Activated B cell treated with CpG ODN at 0.5 μM for 24 hours (primary cell): ENCODE measurements around the gene ANXA4. TPM values are rescaled to one million over a fixed set of nuclear protein-coding genes. Genes with fewer than 3 reads are reported as not detected.
A peak's percentile ranks its signal among the peaks of the same experiment; 100 is the strongest.

Source experiments
- ATAC-seq: fragments of 200-7000 bp; cut with Tn5 transposase; one replicate; pipeline ENCODE4 v1.10.0; 2021; ENCODE audit warnings: low read depth, mild to moderate bottlenecking, moderate library complexity
- CTCF ChIA-PET: fragments of 350-600 bp; sonication (Branson Sonifier 250); formaldehyde crosslinking; loops from one replicate; lab custom pipeline; 2021; ENCODE audit warnings: antibody characterized with exemption; lab: Charles Lee
- POLR2A ChIA-PET: fragments of 350-600 bp; sonication (Branson Sonifier 250); formaldehyde crosslinking; loops from one replicate; lab custom pipeline; 2021; ENCODE audit warnings: antibody characterized with exemption; lab: Charles Lee
- DNase-seq: peaks from one replicate; pipeline ENCODE4 v3.0.0; 2022
- H3K27ac Mint-ChIP-seq: one replicate; pipeline ENCODE4 v1.8.0; 2020; ENCODE audit warnings: mixed read lengths
- H3K27me3 Mint-ChIP-seq: one replicate; pipeline ENCODE4 v1.8.0; 2021; ENCODE audit warnings: mixed read lengths
- H3K36me3 Mint-ChIP-seq: one replicate; pipeline ENCODE4 v1.8.0; 2021; ENCODE audit warnings: low read depth, mixed read lengths
- H3K4me1 Mint-ChIP-seq: one replicate; pipeline ENCODE4 v1.8.0; 2021; ENCODE audit warnings: mixed read lengths
- H3K4me3 Mint-ChIP-seq: one replicate; pipeline ENCODE4 v1.8.0; 2020; ENCODE audit warnings: mild to moderate bottlenecking, mixed read lengths
- H3K9me3 Mint-ChIP-seq: one replicate; pipeline ENCODE4 v1.8.0; 2020; ENCODE audit warnings: mixed read lengths
- CTCF ChIP-seq: fragments of 200-600 bp; IDR thresholded peaks from one replicate; pipeline ENCODE4 v1.8.0; 2022; ENCODE audit warnings: antibody characterized with exemption, mild to moderate bottlenecking
- intact Hi-C: fragments of 100-400 bp; cut with micrococcal nuclease; formaldehyde crosslinking; loops from one replicate; pipeline ENCODE4 v1.15.1; 2024
- total RNA-seq: library from RNA; stranded (reverse); gene quantifications from 2 replicates; pipeline ENCODE4 v1.2.3, GENCODE V29; 2022

ANXA4 gene
- total RNA-seq, 1 donor from 2014 or later = 32.0 TPM

GRCh38 chr2:69816923-69817542, 75.1 kb downstream of the ANXA4 start:
- CTCF ChIA-PET = interaction anchor here (0.7 to 13.5 kb wide), 25 partner anchors 10 to 178 kb away, joined by 3 to 362 read pairs (median 6); partner anchors contain the start of genes ANXA4 and GMCL1
- DNase-seq = no peak
- Mint-ChIP-seq H3K4me3 (no peak overlapping the region), H3K4me1 (peaks cover 5% of the 10 kb centered on the region), H3K9me3 (no peaks in the 10 kb centered on the region), H3K36me3 (peaks cover 31% of the 10 kb centered on the region), H3K27me3 (no peaks in the 10 kb centered on the region), H3K27ac (no peak overlapping the region)
- peak; percentile 64 for TF ChIP-seq CTCF
- peak; percentile 89 for ATAC-seq
- POLR2A ChIA-PET = interaction anchor here (0.5 to 2.3 kb wide), 3 partner anchors 14 to 173 kb away, joined by 3 to 12 read pairs (median 6); no protein-coding TSS in a partner anchor
- intact Hi-C loops = loop anchor here (1.0 to 2.0 kb wide), 5 partner anchors 12 to 258 kb away; partner anchors contain the start of gene GMCL1

GRCh38 chr2:69817729-69818501, 76.0 kb downstream of the ANXA4 start:
- peaks cover 26% of the 10 kb centered on the region for H3K36me3 Mint-ChIP-seq
- peaks cover 5% of the 10 kb centered on the region for H3K4me1 Mint-ChIP-seq
- TF ChIP-seq CTCF = no peak
- intact Hi-C loops = loop anchor here (1.0 to 2.0 kb wide), 5 partner anchors 11 to 259 kb away; partner anchors contain the start of gene GMCL1
- no peak for ATAC-seq
- no peaks in the 10 kb centered on the region for H3K27me3 Mint-ChIP-seq
- CTCF ChIA-PET = interaction anchor here (0.8 to 13.5 kb wide), 10 partner anchors 9 to 273 kb away, joined by 3 to 362 read pairs (median 7); partner anchors contain the start of genes ANXA4 and GMCL1
- H3K4me3 Mint-ChIP-seq = no peak overlapping the region
- no peak overlapping the region for H3K27ac Mint-ChIP-seq
- POLR2A ChIA-PET = interaction anchor here (0.6 kb wide), 1 partner anchor 47 kb away, joined by 3 read pairs; no protein-coding TSS in a partner anchor
- DNase-seq = no peak
- no peaks in the 10 kb centered on the region for H3K9me3 Mint-ChIP-seq

GRCh38 chr2:69827796-69828540, 86.0 kb downstream of the ANXA4 start:
- intact Hi-C loops = loop anchor here (2.0 to 10.0 kb wide), 5 partner anchors 64 to 1363 kb away; partner anchors contain the start of genes APLF, FBXO48, GFPT1 and SNRNP27
- CTCF ChIA-PET = interaction anchor here (1.0 to 4.8 kb wide), 4 partner anchors 11 to 108 kb away, joined by 3 to 28 read pairs (median 10); no protein-coding TSS in a partner anchor
- ATAC-seq (no peak), DNase-seq (no peak)
- peaks cover 21% of the 10 kb centered on the region for H3K4me1 Mint-ChIP-seq
- H3K27ac Mint-ChIP-seq = peak overlapping the region; percentile 96
- no peaks in the 10 kb centered on the region for H3K9me3 Mint-ChIP-seq
- peak overlapping the region; percentile 94 for H3K4me3 Mint-ChIP-seq
- H3K36me3 Mint-ChIP-seq = peaks cover 10% of the 10 kb centered on the region
- H3K27me3 Mint-ChIP-seq = no peaks in the 10 kb centered on the region
- no peak for TF ChIP-seq CTCF
- POLR2A ChIA-PET = interaction anchor here (1.4 to 1.7 kb wide), 2 partner anchors 86 to 466 kb away, joined by 3 to 6 read pairs; partner anchors contain the start of genes ANXA4 and SNRPG

DNA sequence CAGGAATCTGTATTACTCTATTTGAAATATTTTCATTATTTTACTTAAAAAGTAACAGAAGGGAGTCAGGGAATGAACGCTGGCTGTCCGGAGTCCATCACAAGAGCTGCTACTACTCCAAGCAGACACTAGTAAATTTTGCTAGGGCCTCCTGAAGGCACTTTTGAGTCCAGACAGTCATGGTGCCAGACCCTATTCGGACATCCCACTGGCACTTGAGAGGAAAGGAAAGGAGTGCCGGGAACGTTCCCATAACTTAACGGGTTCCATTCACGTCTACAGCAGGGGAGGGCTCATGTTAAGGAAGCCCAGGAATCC, 87.0 kb downstream of the ANXA4 start:
- ATAC-seq (peak; percentile 1), DNase-seq (no peak)
- peaks cover 12% of the 10 kb centered on the region for H3K36me3 Mint-ChIP-seq

More for the DNA sequence above, 87.0 kb downstream of the ANXA4 start:
- Mint-ChIP-seq H3K9me3 (no peaks in the 10 kb centered on the region), H3K4me3 (peak overlapping the region; percentile 94), H3K27me3 (no peaks in the 10 kb centered on the region), H3K27ac (peak overlapping the region; percentile 96), H3K4me1 (peaks cover 25% of the 10 kb centered on the region)
- intact Hi-C loops = loop anchor here (1.0 to 10.0 kb wide), 11 partner anchors 12 to 1364 kb away; partner anchors contain the start of genes APLF, FBXO48, GFPT1 and SNRNP27
- no peak for TF ChIP-seq CTCF
- ChIA-PET POLR2A (interaction anchor here (0.6 to 1.7 kb wide), 6 partner anchors 25 to 465 kb away, joined by 3 to 6 read pairs (median 3); partner anchors contain the start of genes ANXA4, C2orf42, MXD1 and SNRPG), CTCF (interaction anchor here (1.5 to 4.8 kb wide), 2 partner anchors 12 to 104 kb away, joined by 11 to 28 read pairs; no protein-coding TSS in a partner anchor)
